ENCODE measurements around the gene PIMREG. TPM values are rescaled to one million over a fixed set of nuclear protein-coding genes. Genes with fewer than 3 reads are reported as not detected.

Gene PIMREG
- total RNA-seq, 3 donors from 2014 or later (not counting 1 experiment from before 2014, with no cell fraction given), result 0.73 to 1.4 (median 0.78) TPM

- no peaks in the 10 kb centered on the region for H3K36me3 ChIP-seq (ENCODE audit: control insufficient read depth, insufficient read depth, low read length)
- TF ChIP-seq CTCF (IDR thresholded peaks at IDR 0.05), result no peak
- 92% methylated on average over 9 of the region's 9 CpGs for WGBS (ENCODE audit: insufficient coverage)
- no peak overlapping the region for H3K27ac ChIP-seq (ENCODE audit: low read length)
- H3K4me1 ChIP-seq (ENCODE audit: control insufficient read depth, insufficient read depth, low read length), result peaks cover 14% of the 10 kb centered on the region
- H3K9me3 ChIP-seq (ENCODE audit: control insufficient read depth, insufficient read depth, low read length), result no peaks in the 10 kb centered on the region
- Mint-ChIP-seq H3K36me3 (no peaks in the 10 kb centered on the region), H3K27me3 (ENCODE audit: low read depth in 2 of 2) (peaks cover 0 to 6% of the 10 kb centered on the region in 2 donors), H3K4me1 (peaks cover 20 to 32% of the 10 kb centered on the region in 2 donors), H3K4me3 (peak overlapping the region; percentile 60), H3K9me3 (no peaks in the 10 kb centered on the region), H3K27ac (peak overlapping the region in 1 of 2 donors; percentile 23)
- DNase-seq (no peak), ATAC-seq (no peak)
- intact Hi-C loops (cut with micrococcal nuclease), result no loop called here
- H3K27me3 ChIP-seq (ENCODE audit: control insufficient read depth, insufficient read depth, low read length), result no peaks in the 10 kb centered on the region
- no peak overlapping the region for H3K4me3 ChIP-seq (ENCODE audit: low read length)
Observed at GRCh38 chr17:6456321-6456720, 12.1 kb downstream of the PIMREG start.

GRCh38 chr17:6456914-6457687, 12.8 kb downstream of the PIMREG start:
- Histone ChIP-seq H3K27me3 (ENCODE audit: control insufficient read depth, insufficient read depth, low read length) (no peaks in the 10 kb centered on the region), H3K27ac (ENCODE audit: low read length) (no peak overlapping the region), H3K4me3 (ENCODE audit: low read length) (no peak overlapping the region), H3K4me1 (ENCODE audit: control insufficient read depth, insufficient read depth, low read length) (peaks cover 14% of the 10 kb centered on the region), H3K36me3 (ENCODE audit: control insufficient read depth, insufficient read depth, low read length) (no peaks in the 10 kb centered on the region), H3K9me3 (ENCODE audit: control insufficient read depth, insufficient read depth, low read length) (no peaks in the 10 kb centered on the region)
- Mint-ChIP-seq H3K27me3 (ENCODE audit: low read depth in 2 of 2) (peaks cover 0 to 6% of the 10 kb centered on the region in 2 donors), H3K9me3 (no peaks in the 10 kb centered on the region), H3K4me3 (peak overlapping the region; percentile 64), H3K4me1 (peaks cover 16 to 28% of the 10 kb centered on the region in 2 donors), H3K27ac (peak overlapping the region in 1 of 2 donors; percentile 23), H3K36me3 (no peaks in the 10 kb centered on the region)
- no peak for TF ChIP-seq CTCF (IDR thresholded peaks at IDR 0.05)
- 80% methylated on average over 13 of the region's 14 CpGs for WGBS (ENCODE audit: insufficient coverage)
- ATAC-seq (no peak), DNase-seq (no peak)
- intact Hi-C loops (cut with micrococcal nuclease), result no loop called here

- no peak overlapping the region for H3K4me3 ChIP-seq (ENCODE audit: low read length)
- H3K36me3 ChIP-seq (ENCODE audit: control insufficient read depth, insufficient read depth, low read length), result no peaks in the 10 kb centered on the region
- TF ChIP-seq CTCF (IDR thresholded peaks at IDR 0.05), result no peak
- H3K9me3 Mint-ChIP-seq, result no peaks in the 10 kb centered on the region
- H3K27ac ChIP-seq (ENCODE audit: low read length), result no peak overlapping the region
- no peak overlapping the region for H3K4me3 Mint-ChIP-seq
- H3K4me1 ChIP-seq (ENCODE audit: control insufficient read depth, insufficient read depth, low read length), result peaks cover 14% of the 10 kb centered on the region
- 93% methylated on average over 10 of the region's 10 CpGs for WGBS (ENCODE audit: insufficient coverage)
- no peaks in the 10 kb centered on the region for H3K9me3 ChIP-seq (ENCODE audit: control insufficient read depth, insufficient read depth, low read length)
- peaks cover 16 to 28% of the 10 kb centered on the region in 2 donors for H3K4me1 Mint-ChIP-seq
- ATAC-seq (no peak), DNase-seq (no peak)
- no peak overlapping the region for H3K27ac Mint-ChIP-seq
- H3K36me3 Mint-ChIP-seq, result no peaks in the 10 kb centered on the region
- H3K27me3 ChIP-seq (ENCODE audit: control insufficient read depth, insufficient read depth, low read length), result no peaks in the 10 kb centered on the region
- intact Hi-C loops (cut with micrococcal nuclease), result no loop called here
- peaks cover 0 to 6% of the 10 kb centered on the region in 2 donors for H3K27me3 Mint-ChIP-seq (ENCODE audit: low read depth in 2 of 2)
Observed at GRCh38 chr17:6457688-6458459, 13.6 kb downstream of the PIMREG start.
